ENCODE measurements around the gene CHCHD6. TPM values are rescaled to one million over a fixed set of nuclear protein-coding genes. Genes with fewer than 3 reads are reported as not detected.

Gene CHCHD6
- total RNA-seq, 4 donors from 2014 or later = 2.4 to 44.6 (median 5.1) TPM

GRCh38 chr3:126963261-126964190 lies 259.5 kb downstream of the CHCHD6 start:
- no peak overlapping the region for H3K4me3 ChIP-seq
- no peak overlapping the region for H3K27ac ChIP-seq
- TF ChIP-seq CTCF (IDR thresholded peaks at IDR 0.05) (no peak), POLR2A (IDR thresholded peaks at IDR 0.05) (no peak)
- no peaks in the 10 kb centered on the region for H3K4me1 ChIP-seq
- H3K27me3 ChIP-seq = no peaks in the 10 kb centered on the region
- no peaks in the 10 kb centered on the region for H3K36me3 ChIP-seq
- no peaks in the 10 kb centered on the region for H3K9me3 ChIP-seq
- peak in 1 of 3 donors; percentile 33 for DNase-seq

GRCh38 chr3:126964261-126964660 lies 260.2 kb downstream of the CHCHD6 start:
- H3K9me3 ChIP-seq = no peaks in the 10 kb centered on the region
- peak in 1 of 3 donors; percentile 27 for DNase-seq
- no peak overlapping the region for H3K27ac ChIP-seq
- H3K27me3 ChIP-seq = no peaks in the 10 kb centered on the region
- no peaks in the 10 kb centered on the region for H3K4me1 ChIP-seq
- no peaks in the 10 kb centered on the region for H3K36me3 ChIP-seq
- TF ChIP-seq POLR2A (IDR thresholded peaks at IDR 0.05) = no peak
- TF ChIP-seq CTCF (IDR thresholded peaks at IDR 0.05) = no peak
- no peak overlapping the region for H3K4me3 ChIP-seq

- Histone ChIP-seq H3K27ac (no peak overlapping the region), H3K9me3 (no peaks in the 10 kb centered on the region), H3K4me3 (no peak overlapping the region), H3K4me1 (no peaks in the 10 kb centered on the region), H3K27me3 (no peaks in the 10 kb centered on the region), H3K36me3 (no peaks in the 10 kb centered on the region)
- no peak for TF ChIP-seq CTCF (IDR thresholded peaks at IDR 0.05)
- TF ChIP-seq POLR2A (IDR thresholded peaks at IDR 0.05) = no peak
- no peak for DNase-seq
Observed at GRCh38 chr3:126964950-126965349, 260.9 kb downstream of the CHCHD6 start.

GRCh38 chr3:126965526-126966080 lies 261.6 kb downstream of the CHCHD6 start:
- H3K4me1 ChIP-seq = no peaks in the 10 kb centered on the region
- no peak for TF ChIP-seq CTCF (IDR thresholded peaks at IDR 0.05)
- TF ChIP-seq POLR2A (IDR thresholded peaks at IDR 0.05) = no peak
- no peaks in the 10 kb centered on the region for H3K36me3 ChIP-seq
- H3K27me3 ChIP-seq = no peaks in the 10 kb centered on the region
- H3K27ac ChIP-seq = no peak overlapping the region
- H3K9me3 ChIP-seq = no peaks in the 10 kb centered on the region
- H3K4me3 ChIP-seq = no peak overlapping the region
- no peak for DNase-seq

GRCh38 chr3:126967386-126967785 lies 263.3 kb downstream of the CHCHD6 start:
- H3K36me3 ChIP-seq = no peaks in the 10 kb centered on the region
- H3K27ac ChIP-seq = no peak overlapping the region
- H3K9me3 ChIP-seq = no peaks in the 10 kb centered on the region
- no peak for TF ChIP-seq CTCF (IDR thresholded peaks at IDR 0.05)
- TF ChIP-seq POLR2A (IDR thresholded peaks at IDR 0.05) = no peak
- DNase-seq = no peak
- H3K4me3 ChIP-seq = no peak overlapping the region
- peaks cover 0 to 4% (median 0%) of the 10 kb centered on the region in 4 donors for H3K4me1 ChIP-seq
- H3K27me3 ChIP-seq = no peaks in the 10 kb centered on the region
